ENCODE results near the gene COTL1.

Gene COTL1

GRCh38 chr16:84544031-84544773, 73.7 kb downstream of the COTL1 start:
- H3K79me2 ChIP-seq (ENCODE audit: insufficient read depth, low read length) = no peaks in the 10 kb centered on the region
- H3K4me3 ChIP-seq (ENCODE audit: low read length, poor library complexity, severe bottlenecking) = no peak overlapping the region
- H2AFZ ChIP-seq (ENCODE audit: low read length) = no peak overlapping the region
- no peaks in the 10 kb centered on the region for H4K20me1 ChIP-seq (ENCODE audit: insufficient read depth, low read length, poor library complexity, severe bottlenecking)
- H3K36me3 ChIP-seq (ENCODE audit: insufficient read depth, low read length) = no peaks in the 10 kb centered on the region
- H3K9me3 ChIP-seq (ENCODE audit: insufficient read depth, low read depth, low read length) = no peaks in the 10 kb centered on the region
- no peaks in the 10 kb centered on the region for H3K9me2 ChIP-seq (replicated peaks; ENCODE audit: low read depth, low read length)
- no peak overlapping the region for H3K9ac ChIP-seq (ENCODE audit: low read depth, low read length, poor library complexity, severe bottlenecking)
- no peak overlapping the region for H3K4me2 ChIP-seq (ENCODE audit: low read depth, low read length, poor library complexity, severe bottlenecking)
- H3K27me3 ChIP-seq (ENCODE audit: insufficient read depth, low read length, poor library complexity, severe bottlenecking) = no peaks in the 10 kb centered on the region
- no peak for TF ChIP-seq EZH2phosphoT487 (IDR thresholded peaks at IDR 0.05; ENCODE audit: borderline replicate concordance)
- TF ChIP-seq CTCF (conservative IDR thresholded peaks at IDR 0.05; ENCODE audit: low read length) = no peak
- H3F3A ChIP-seq (ENCODE audit: low read depth) = no peaks in the 10 kb centered on the region
- H3K4me1 ChIP-seq (ENCODE audit: insufficient read depth, low read length, poor library complexity, severe bottlenecking) = peaks cover 4% of the 10 kb centered on the region

- Histone ChIP-seq H3F3A (ENCODE audit: low read depth) (no peaks in the 10 kb centered on the region), H3K27me3 (ENCODE audit: insufficient read depth, low read length, poor library complexity, severe bottlenecking) (no peaks in the 10 kb centered on the region)
Observed at GRCh38 chr16:84543253-84543652, 74.6 kb downstream of the COTL1 start.

GRCh38 chr16:84541999-84542817, 75.7 kb downstream of the COTL1 start:
- Histone ChIP-seq H3K79me2 (ENCODE audit: insufficient read depth, low read length) (no peaks in the 10 kb centered on the region), H3K36me3 (ENCODE audit: insufficient read depth, low read length) (no peaks in the 10 kb centered on the region), H3K4me2 (ENCODE audit: low read depth, low read length, poor library complexity, severe bottlenecking) (no peak overlapping the region), H3K9me3 (ENCODE audit: insufficient read depth, low read depth, low read length) (no peaks in the 10 kb centered on the region), H3K27me3 (ENCODE audit: insufficient read depth, low read length, poor library complexity, severe bottlenecking) (no peaks in the 10 kb centered on the region), H3K9me2 (replicated peaks; ENCODE audit: low read depth, low read length) (no peaks in the 10 kb centered on the region), H4K20me1 (ENCODE audit: insufficient read depth, low read length, poor library complexity, severe bottlenecking) (no peaks in the 10 kb centered on the region), H3K4me3 (ENCODE audit: low read length, poor library complexity, severe bottlenecking) (no peak overlapping the region), H3F3A (ENCODE audit: low read depth) (no peaks in the 10 kb centered on the region), H2AFZ (ENCODE audit: low read length) (no peak overlapping the region), H3K9ac (ENCODE audit: low read depth, low read length, poor library complexity, severe bottlenecking) (no peak overlapping the region), H3K4me1 (ENCODE audit: insufficient read depth, low read length, poor library complexity, severe bottlenecking) (no peaks in the 10 kb centered on the region)
- no peak for TF ChIP-seq EZH2phosphoT487 (IDR thresholded peaks at IDR 0.05; ENCODE audit: borderline replicate concordance)
- TF ChIP-seq CTCF (conservative IDR thresholded peaks at IDR 0.05; ENCODE audit: low read length) = no peak

More at GRCh38 chr16:84543253-84543652, 74.6 kb downstream of the COTL1 start:
- no peaks in the 10 kb centered on the region for H3K9me3 ChIP-seq (ENCODE audit: insufficient read depth, low read depth, low read length)
- no peak overlapping the region for H2AFZ ChIP-seq (ENCODE audit: low read length)
- TF ChIP-seq EZH2phosphoT487 (IDR thresholded peaks at IDR 0.05; ENCODE audit: borderline replicate concordance) (no peak), CTCF (conservative IDR thresholded peaks at IDR 0.05; ENCODE audit: low read length) (no peak)
- H3K4me3 ChIP-seq (ENCODE audit: low read length, poor library complexity, severe bottlenecking) = no peak overlapping the region
- H3K4me2 ChIP-seq (ENCODE audit: low read depth, low read length, poor library complexity, severe bottlenecking) = no peak overlapping the region
- H3K9ac ChIP-seq (ENCODE audit: low read depth, low read length, poor library complexity, severe bottlenecking) = no peak overlapping the region
- no peaks in the 10 kb centered on the region for H4K20me1 ChIP-seq (ENCODE audit: insufficient read depth, low read length, poor library complexity, severe bottlenecking)
- no peaks in the 10 kb centered on the region for H3K36me3 ChIP-seq (ENCODE audit: insufficient read depth, low read length)
- no peaks in the 10 kb centered on the region for H3K9me2 ChIP-seq (replicated peaks; ENCODE audit: low read depth, low read length)
- no peaks in the 10 kb centered on the region for H3K4me1 ChIP-seq (ENCODE audit: insufficient read depth, low read length, poor library complexity, severe bottlenecking)
- no peaks in the 10 kb centered on the region for H3K79me2 ChIP-seq (ENCODE audit: insufficient read depth, low read length)

All from Loucy (cell line).